ENCODE results near the gene ZNF341.

DNA sequence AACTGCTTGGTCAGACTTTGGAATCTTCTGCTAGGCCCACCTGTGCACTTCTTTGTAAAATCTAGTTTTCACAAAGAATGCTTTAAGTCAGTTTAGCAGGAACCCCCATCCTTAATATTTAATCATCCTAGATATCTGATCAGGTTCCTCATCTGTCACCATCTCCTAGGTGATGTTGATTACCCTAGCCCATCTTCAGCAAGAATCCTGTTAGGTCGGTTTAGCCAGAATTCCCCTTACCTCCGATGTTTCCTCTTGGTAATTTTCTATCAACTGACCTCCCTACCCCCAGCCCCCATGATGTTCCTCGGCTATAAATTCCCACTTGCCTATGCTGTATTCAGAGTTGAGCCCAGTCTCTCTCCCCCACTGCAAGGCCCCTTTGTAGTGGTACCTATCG lies 2.7 kb upstream of the ZNF341 start:
- TF ChIP-seq CREB1 (IDR thresholded peaks at IDR 0.05): no peak
- TF ChIP-seq JUND (IDR thresholded peaks at IDR 0.05; ENCODE audit: low read length): no peak
- TF ChIP-seq GABPA (IDR thresholded peaks at IDR 0.05; ENCODE audit: borderline replicate concordance, insufficient read depth, low read length): no peak
- TF ChIP-seq POLR2A (IDR thresholded peaks at IDR 0.05; ENCODE audit: control extremely low read depth in 1 of 2, low read depth in 2 of 2, low read length in 2 of 2): no peak
- TF ChIP-seq TAF1 (IDR thresholded peaks at IDR 0.05; ENCODE audit: low read depth, low read length): no peak
- no peak for TF ChIP-seq SIN3A (conservative IDR thresholded peaks at IDR 0.05 in 1 of 2, IDR thresholded peaks at IDR 0.05 in 1 of 2; ENCODE audit: low read depth in 1 of 2, low read length in 2 of 2)
- TF ChIP-seq SIRT6 (IDR thresholded peaks at IDR 0.05; ENCODE audit: low read length): no peak
- TF ChIP-seq, protein P1, sequence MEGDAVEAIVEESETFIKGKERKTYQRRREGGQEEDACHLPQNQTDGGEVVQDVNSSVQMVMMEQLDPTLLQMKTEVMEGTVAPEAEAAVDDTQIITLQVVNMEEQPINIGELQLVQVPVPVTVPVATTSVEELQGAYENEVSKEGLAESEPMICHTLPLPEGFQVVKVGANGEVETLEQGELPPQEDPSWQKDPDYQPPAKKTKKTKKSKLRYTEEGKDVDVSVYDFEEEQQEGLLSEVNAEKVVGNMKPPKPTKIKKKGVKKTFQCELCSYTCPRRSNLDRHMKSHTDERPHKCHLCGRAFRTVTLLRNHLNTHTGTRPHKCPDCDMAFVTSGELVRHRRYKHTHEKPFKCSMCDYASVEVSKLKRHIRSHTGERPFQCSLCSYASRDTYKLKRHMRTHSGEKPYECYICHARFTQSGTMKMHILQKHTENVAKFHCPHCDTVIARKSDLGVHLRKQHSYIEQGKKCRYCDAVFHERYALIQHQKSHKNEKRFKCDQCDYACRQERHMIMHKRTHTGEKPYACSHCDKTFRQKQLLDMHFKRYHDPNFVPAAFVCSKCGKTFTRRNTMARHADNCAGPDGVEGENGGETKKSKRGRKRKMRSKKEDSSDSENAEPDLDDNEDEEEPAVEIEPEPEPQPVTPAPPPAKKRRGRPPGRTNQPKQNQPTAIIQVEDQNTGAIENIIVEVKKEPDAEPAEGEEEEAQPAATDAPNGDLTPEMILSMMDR (IDR thresholded peaks at IDR 0.05; ENCODE audit: control extremely low read depth in 1 of 3, insufficient read depth in 1 of 3, low read depth in 1 of 3, low read length in 3 of 3): no peak
- TF ChIP-seq JUN (IDR thresholded peaks at IDR 0.05; ENCODE audit: low read depth, low read length): no peak
- TF ChIP-seq MAFK (IDR thresholded peaks at IDR 0.05; ENCODE audit: low read depth, low read length): no peak
- TF ChIP-seq POLR2AphosphoS5 (IDR thresholded peaks at IDR 0.05; ENCODE audit: low read depth, low read length): no peak

All from H1 (cell line).